Stimulated activated CD4-positive, alpha-beta T cell treated with anti-CD3 and anti-CD28 coated beads, Interleukin-12 subunit alpha, Interleukin-12 subunit beta, amount 100 ng/mL, for 4 hours (primary cell): ENCODE measurements around the gene SSX2IP.
"Not testable (repeated sequence)": the region's sequence is repeated elsewhere in the genome, so short reads cannot be mapped to it uniquely, and the experiment has no call there.

Experiments used
- DNase-seq: peaks from one replicate; pipeline ENCODE4 v3.0.0-alpha.2; 2020

SSX2IP gene

GRCh38 chr1:84675106-84675505 lies 15.2 kb downstream of the SSX2IP start:
- DNase-seq = no peak

GRCh38 chr1:84674705-84675104 lies 15.6 kb downstream of the SSX2IP start:
- DNase-seq = no peak

GRCh38 chr1:84674021-84674420 lies 16.2 kb downstream of the SSX2IP start:
- DNase-seq = no peak

- no peak for DNase-seq
Observed at GRCh38 chr1:84672080-84672854, 18.0 kb downstream of the SSX2IP start.

- no peak for DNase-seq
Observed at GRCh38 chr1:84669831-84670230, 20.4 kb downstream of the SSX2IP start.

GRCh38 chr1:84668185-84668584 lies 22.1 kb downstream of the SSX2IP start:
- no peak for DNase-seq

GRCh38 chr1:84665703-84666317 lies 24.5 kb downstream of the SSX2IP start:
- DNase-seq = no peak

- no peak for DNase-seq
Observed at GRCh38 chr1:84653130-84653677, 37.1 kb downstream of the SSX2IP start.

GRCh38 chr1:84644472-84644871 lies 45.8 kb downstream of the SSX2IP start:
- DNase-seq = no peak

GRCh38 chr1:84643183-84643582 lies 47.1 kb downstream of the SSX2IP start:
- no peak for DNase-seq

- DNase-seq = no peak
Observed at GRCh38 chr1:84642774-84643173, 47.5 kb downstream of the SSX2IP start.

GRCh38 chr1:84639731-84640130 lies 50.5 kb downstream of the SSX2IP start:
- not testable (repeated sequence) for DNase-seq

GRCh38 chr1:84635429-84635828 lies 54.8 kb downstream of the SSX2IP start:
- DNase-seq = no peak

- no peak for DNase-seq
Observed at GRCh38 chr1:84634536-84635205, 55.6 kb downstream of the SSX2IP start.

GRCh38 chr1:84632673-84633434 lies 57.4 kb downstream of the SSX2IP start:
- DNase-seq = no peak

- no peak for DNase-seq
Observed at GRCh38 chr1:84632137-84632536, 58.1 kb downstream of the SSX2IP start.

GRCh38 chr1:84624876-84625275 lies 65.4 kb downstream of the SSX2IP start:
- DNase-seq = no peak

GRCh38 chr1:84621553-84621952 lies 68.7 kb downstream of the SSX2IP start:
- no peak for DNase-seq

GRCh38 chr1:84620720-84621313 lies 69.4 kb downstream of the SSX2IP start:
- peak; percentile 72 for DNase-seq

GRCh38 chr1:84619383-84620102 lies 70.7 kb downstream of the SSX2IP start:
- DNase-seq = peak; percentile 41

- no peak for DNase-seq
Observed at GRCh38 chr1:84617349-84617748, 72.9 kb downstream of the SSX2IP start.

- no peak for DNase-seq
Observed at GRCh38 chr1:84615790-84616189, 74.5 kb downstream of the SSX2IP start.
